ENCODE results near the gene MGAT4D. TPM values are rescaled to one million over a fixed set of nuclear protein-coding genes. Genes with fewer than 3 reads are reported as not detected.

Gene MGAT4D
- total RNA-seq, 1 donor from 2014 or later: not detected

DNA sequence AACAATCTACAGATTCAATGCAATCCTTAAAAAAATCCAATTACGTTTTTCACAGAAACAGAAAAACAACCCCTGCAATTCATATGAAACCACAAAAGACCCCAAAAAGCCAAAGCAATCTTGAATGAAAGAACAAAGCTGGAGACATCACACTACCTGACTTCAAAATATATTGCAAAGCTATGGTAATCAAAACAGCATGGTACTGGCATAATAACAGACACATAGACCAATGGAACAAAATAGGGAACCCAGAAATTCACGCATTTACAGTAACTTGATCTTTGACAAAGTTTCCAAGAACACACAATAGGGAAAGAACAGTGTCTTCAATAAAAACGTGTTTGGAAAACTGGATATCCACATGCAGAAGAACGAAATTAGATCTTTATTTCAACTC, 14.6 kb downstream of the MGAT4D start:
- H3K36me3 ChIP-seq (ENCODE audit: control insufficient read depth, insufficient read depth, low read length): no peaks in the 10 kb centered on the region
- TF ChIP-seq, protein P1, sequence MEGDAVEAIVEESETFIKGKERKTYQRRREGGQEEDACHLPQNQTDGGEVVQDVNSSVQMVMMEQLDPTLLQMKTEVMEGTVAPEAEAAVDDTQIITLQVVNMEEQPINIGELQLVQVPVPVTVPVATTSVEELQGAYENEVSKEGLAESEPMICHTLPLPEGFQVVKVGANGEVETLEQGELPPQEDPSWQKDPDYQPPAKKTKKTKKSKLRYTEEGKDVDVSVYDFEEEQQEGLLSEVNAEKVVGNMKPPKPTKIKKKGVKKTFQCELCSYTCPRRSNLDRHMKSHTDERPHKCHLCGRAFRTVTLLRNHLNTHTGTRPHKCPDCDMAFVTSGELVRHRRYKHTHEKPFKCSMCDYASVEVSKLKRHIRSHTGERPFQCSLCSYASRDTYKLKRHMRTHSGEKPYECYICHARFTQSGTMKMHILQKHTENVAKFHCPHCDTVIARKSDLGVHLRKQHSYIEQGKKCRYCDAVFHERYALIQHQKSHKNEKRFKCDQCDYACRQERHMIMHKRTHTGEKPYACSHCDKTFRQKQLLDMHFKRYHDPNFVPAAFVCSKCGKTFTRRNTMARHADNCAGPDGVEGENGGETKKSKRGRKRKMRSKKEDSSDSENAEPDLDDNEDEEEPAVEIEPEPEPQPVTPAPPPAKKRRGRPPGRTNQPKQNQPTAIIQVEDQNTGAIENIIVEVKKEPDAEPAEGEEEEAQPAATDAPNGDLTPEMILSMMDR (IDR thresholded peaks at IDR 0.05; ENCODE audit: insufficient read depth, low read length, severe bottlenecking): no peak
- FAIRE-seq (no peak), DNase-seq (ENCODE audit: low read depth) (no peak)
- no peaks in the 10 kb centered on the region for H3K27me3 ChIP-seq (ENCODE audit: control insufficient read depth, insufficient read depth, low read length)
- H3K4me3 ChIP-seq (ENCODE audit: low read depth, low read length): no peak overlapping the region

DNA sequence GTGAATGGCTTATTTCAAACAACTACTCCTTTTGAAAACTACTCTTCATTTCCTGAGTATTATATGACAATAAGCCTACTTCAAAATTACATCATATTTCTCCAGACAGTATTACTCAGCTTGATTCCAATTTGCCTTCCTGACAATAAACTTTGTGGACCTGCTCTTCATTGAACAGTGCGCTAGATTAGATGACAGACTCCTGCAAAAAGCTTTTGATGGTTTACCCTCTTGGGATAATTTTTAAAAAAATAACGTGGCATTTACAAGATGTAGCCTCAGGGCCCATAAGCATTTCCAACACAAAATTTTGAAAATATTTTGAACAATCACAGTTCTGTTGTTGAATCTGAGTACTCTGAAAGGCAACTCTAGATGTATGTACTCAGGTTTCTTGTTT, 25.9 kb downstream of the MGAT4D start:
- H3K36me3 ChIP-seq (ENCODE audit: control insufficient read depth, insufficient read depth, low read length): no peaks in the 10 kb centered on the region
- H3K4me3 ChIP-seq (ENCODE audit: low read depth, low read length): no peak overlapping the region
- peaks cover 5% of the 10 kb centered on the region for H3K27me3 ChIP-seq (ENCODE audit: control insufficient read depth, insufficient read depth, low read length)
- DNase-seq (ENCODE audit: low read depth) (peak; percentile 3), FAIRE-seq (no peak)
- TF ChIP-seq, protein P1 (IDR thresholded peaks at IDR 0.05; ENCODE audit: insufficient read depth, low read length, severe bottlenecking): no peak

DNA sequence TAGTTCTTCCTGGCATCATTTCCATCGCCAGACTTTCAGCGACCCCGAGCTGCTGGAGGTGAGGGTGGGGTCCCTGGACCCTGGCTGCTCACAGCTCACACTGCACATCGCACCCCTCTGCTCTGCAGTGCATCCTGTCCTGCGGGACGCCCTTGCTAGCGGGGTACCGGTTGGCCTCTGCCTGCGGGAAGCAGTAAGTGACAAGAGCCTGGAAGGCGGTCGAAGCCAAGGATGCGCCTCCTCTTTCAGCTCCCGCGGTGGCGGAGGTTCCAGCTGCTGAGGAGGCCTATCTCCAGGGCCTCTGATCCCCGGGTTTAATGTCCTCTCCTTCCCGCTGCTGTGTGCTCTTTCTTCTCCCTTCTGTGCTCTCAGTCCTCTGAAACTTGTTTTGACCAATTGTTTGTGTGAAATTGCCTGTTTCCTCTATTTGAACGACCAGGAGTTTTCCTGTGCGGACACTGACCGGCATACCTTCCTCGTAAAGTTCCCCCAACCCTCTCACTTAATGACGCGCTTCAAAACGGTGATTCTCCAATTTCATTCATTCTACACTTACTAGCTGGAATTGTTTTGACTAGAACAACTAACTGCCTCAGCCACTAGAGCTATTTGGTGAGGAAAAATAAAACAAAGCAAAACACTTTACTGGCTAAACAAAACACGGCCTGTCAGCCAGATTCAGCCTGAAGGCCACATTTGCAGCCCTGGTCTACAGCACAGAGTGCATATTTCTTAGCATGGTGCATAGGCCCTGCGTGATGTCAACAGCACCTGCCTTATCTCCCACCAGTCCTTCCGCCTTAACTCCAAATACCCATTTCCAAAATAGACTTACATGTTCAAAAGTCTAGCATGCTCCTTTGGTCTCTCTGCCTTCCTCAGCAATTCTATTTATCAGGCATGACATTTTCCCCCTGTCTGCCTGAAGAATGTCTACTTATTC, 28.0 kb downstream of the MGAT4D start:
- H3K27me3 ChIP-seq (ENCODE audit: control insufficient read depth, insufficient read depth, low read length): peaks cover 5% of the 10 kb centered on the region
- FAIRE-seq (no peak), DNase-seq (ENCODE audit: low read depth) (no peak)
- no peaks in the 10 kb centered on the region for H3K36me3 ChIP-seq (ENCODE audit: control insufficient read depth, insufficient read depth, low read length)
- H3K4me3 ChIP-seq (ENCODE audit: low read depth, low read length): no peak overlapping the region
- TF ChIP-seq, protein P1 (IDR thresholded peaks at IDR 0.05; ENCODE audit: insufficient read depth, low read length, severe bottlenecking): no peak

DNA sequence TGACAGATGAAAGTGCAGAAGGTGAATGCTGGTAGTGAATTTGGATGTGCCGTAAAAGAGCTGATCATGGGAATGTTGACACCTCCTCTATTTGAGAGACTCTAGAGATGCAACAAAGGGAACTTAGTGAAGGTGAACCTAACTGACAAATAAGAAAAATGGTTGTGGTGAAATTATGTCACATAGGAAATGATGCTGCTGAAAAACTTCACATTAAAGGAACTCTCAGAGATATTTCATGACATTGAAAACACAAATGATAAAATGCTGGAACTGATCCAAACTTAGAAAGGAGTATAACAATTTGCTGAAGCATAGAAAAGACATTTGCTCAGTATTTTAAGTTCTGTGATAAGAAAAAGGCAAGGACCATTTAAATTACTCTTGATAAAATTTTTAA, 31.9 kb downstream of the MGAT4D start:
- no peak for DNase-seq (ENCODE audit: low read depth)
- TF ChIP-seq, protein P1 (IDR thresholded peaks at IDR 0.05; ENCODE audit: insufficient read depth, low read length, severe bottlenecking): no peak
- no peaks in the 10 kb centered on the region for H3K36me3 ChIP-seq (ENCODE audit: control insufficient read depth, insufficient read depth, low read length)
- peaks cover 5% of the 10 kb centered on the region for H3K27me3 ChIP-seq (ENCODE audit: control insufficient read depth, insufficient read depth, low read length)
- no peak overlapping the region for H3K4me3 ChIP-seq (ENCODE audit: low read depth, low read length)
- FAIRE-seq: no peak

DNA sequence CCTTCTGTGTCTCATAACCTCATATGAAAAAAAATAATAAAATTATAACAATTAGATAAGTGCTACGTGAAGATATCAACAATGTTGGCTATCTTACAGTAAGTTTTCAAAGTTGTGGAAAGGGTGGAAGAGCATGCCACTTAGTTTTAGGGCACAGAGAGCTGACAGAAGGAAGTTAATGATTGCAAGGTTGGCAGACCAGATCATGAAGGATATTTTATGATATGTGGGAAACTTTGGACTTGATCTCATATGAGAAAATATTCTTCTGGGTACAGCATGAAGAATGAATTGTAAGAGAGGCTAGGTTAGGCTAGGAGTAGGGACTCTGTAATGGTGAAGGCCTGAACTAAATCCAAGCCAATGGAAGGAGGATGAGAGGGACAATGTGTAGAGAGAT, 34.5 kb downstream of the MGAT4D start:
- DNase-seq (ENCODE audit: low read depth) (no peak), FAIRE-seq (no peak)
- H3K27me3 ChIP-seq (ENCODE audit: control insufficient read depth, insufficient read depth, low read length): no peaks in the 10 kb centered on the region
- TF ChIP-seq, protein P1 (IDR thresholded peaks at IDR 0.05; ENCODE audit: insufficient read depth, low read length, severe bottlenecking): no peak
- no peaks in the 10 kb centered on the region for H3K36me3 ChIP-seq (ENCODE audit: control insufficient read depth, insufficient read depth, low read length)
- no peak overlapping the region for H3K4me3 ChIP-seq (ENCODE audit: low read depth, low read length)
